ENCODE data around the gene RPAP2. TPM values are rescaled to one million over a fixed set of nuclear protein-coding genes. Genes with fewer than 3 reads are reported as not detected.
"Not testable (repeated sequence)": the region's sequence is repeated elsewhere in the genome, so short reads cannot be mapped to it uniquely, and the experiment has no call there.

Gene RPAP2
- total and polyA plus RNA-seq, 4 donors = 5.0 to 24.5 (median 10.4) TPM

DNA sequence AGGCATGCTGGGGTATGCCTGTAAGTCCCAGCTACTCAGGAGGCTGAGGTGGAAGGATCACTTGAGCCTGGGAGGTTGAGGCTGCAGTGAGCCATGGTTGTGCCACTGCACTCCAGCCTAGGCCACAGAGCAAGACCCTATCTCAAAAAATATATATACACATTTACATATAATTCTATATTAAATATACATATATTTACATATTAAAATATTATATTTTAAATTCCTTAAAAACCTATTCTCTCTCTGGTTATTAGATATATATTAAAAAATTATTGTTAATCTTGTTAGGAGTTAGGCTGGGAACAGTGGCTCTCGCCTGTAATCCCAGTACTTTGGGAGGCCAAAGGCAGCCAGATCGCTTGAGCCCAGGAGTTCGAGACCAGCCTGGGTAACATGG is 22.8 kb upstream of the RPAP2 start:
- Histone ChIP-seq H3K9me3 (ENCODE audit: control insufficient read depth in 4 of 4, insufficient read depth in 3 of 4, low read length in 3 of 4) (no peaks in the 10 kb centered on the region), H3K27ac (ENCODE audit: low read depth in 1 of 2, low read length in 1 of 2) (no peak overlapping the region), H3K27me3 (ENCODE audit: control insufficient read depth in 3 of 3, insufficient read depth in 3 of 3, low read length in 2 of 3) (no peaks in the 10 kb centered on the region), H3K4me1 (ENCODE audit: control insufficient read depth in 5 of 5, insufficient read depth in 5 of 5, low read length in 5 of 5) (no peaks in the 10 kb centered on the region), H3K4me3 (no peak overlapping the region), H3K36me3 (ENCODE audit: control insufficient read depth in 4 of 4, insufficient read depth in 4 of 4, low read length in 4 of 4) (peaks cover 11 to 27% (median 20%) of the 10 kb centered on the region in 4 donors), H3K9ac (ENCODE audit: insufficient read depth in 1 of 2, low read length in 2 of 2) (no peak overlapping the region)
- TF ChIP-seq, protein P1, sequence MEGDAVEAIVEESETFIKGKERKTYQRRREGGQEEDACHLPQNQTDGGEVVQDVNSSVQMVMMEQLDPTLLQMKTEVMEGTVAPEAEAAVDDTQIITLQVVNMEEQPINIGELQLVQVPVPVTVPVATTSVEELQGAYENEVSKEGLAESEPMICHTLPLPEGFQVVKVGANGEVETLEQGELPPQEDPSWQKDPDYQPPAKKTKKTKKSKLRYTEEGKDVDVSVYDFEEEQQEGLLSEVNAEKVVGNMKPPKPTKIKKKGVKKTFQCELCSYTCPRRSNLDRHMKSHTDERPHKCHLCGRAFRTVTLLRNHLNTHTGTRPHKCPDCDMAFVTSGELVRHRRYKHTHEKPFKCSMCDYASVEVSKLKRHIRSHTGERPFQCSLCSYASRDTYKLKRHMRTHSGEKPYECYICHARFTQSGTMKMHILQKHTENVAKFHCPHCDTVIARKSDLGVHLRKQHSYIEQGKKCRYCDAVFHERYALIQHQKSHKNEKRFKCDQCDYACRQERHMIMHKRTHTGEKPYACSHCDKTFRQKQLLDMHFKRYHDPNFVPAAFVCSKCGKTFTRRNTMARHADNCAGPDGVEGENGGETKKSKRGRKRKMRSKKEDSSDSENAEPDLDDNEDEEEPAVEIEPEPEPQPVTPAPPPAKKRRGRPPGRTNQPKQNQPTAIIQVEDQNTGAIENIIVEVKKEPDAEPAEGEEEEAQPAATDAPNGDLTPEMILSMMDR (IDR thresholded peaks at IDR 0.05; ENCODE audit: control extremely low read depth, extremely low read depth) = no peak
- WGBS, 2 donors = 95 to 99% methylated on average over 3 of the region's 3 CpGs
- ATAC-seq (ENCODE audit: insufficient read depth, low FRiP score) (no peak), DNase-seq (no peak)

DNA sequence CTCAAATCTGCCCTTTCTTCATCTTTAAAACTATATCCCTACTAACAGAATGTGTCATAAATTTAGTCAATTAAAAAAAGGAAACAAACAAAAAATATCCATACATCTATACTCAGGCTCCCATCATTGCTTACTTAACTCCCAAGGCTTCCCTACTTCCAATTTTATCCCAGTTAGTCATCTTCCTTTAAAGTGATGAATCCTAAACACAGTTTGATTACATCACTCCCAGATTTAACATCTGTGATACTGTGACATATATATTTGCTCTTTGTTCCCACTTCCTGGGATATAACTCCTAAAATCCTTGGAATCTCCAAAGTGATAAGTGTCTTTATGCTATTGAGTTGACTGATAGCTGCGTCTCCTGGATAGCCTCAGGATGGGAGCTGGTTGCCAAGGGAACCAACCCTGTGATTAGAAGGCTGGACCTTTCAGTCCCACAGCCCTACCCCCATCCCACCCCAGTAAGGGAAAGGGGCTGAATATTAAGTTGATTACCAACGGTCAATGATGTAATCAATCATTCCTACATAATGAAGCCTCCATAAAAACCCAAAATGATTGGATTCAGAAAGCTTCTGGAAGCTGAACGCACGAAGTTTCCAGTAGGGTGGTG is 21.6 kb upstream of the RPAP2 start:
- ATAC-seq (ENCODE audit: insufficient read depth, low FRiP score) = no peak
- Histone ChIP-seq H3K9me3 (ENCODE audit: control insufficient read depth in 4 of 4, insufficient read depth in 3 of 4, low read length in 3 of 4) (no peaks in the 10 kb centered on the region), H3K9ac (ENCODE audit: insufficient read depth in 1 of 2, low read length in 2 of 2) (no peak overlapping the region), H3K27me3 (ENCODE audit: control insufficient read depth in 3 of 3, insufficient read depth in 3 of 3, low read length in 2 of 3) (no peaks in the 10 kb centered on the region), H3K4me1 (ENCODE audit: control insufficient read depth in 5 of 5, insufficient read depth in 5 of 5, low read length in 5 of 5) (no peaks in the 10 kb centered on the region), H3K27ac (ENCODE audit: low read depth in 1 of 2, low read length in 1 of 2) (no peak overlapping the region), H3K36me3 (ENCODE audit: control insufficient read depth in 4 of 4, insufficient read depth in 4 of 4, low read length in 4 of 4) (peaks cover 11 to 27% (median 18%) of the 10 kb centered on the region in 4 donors), H3K4me3 (no peak overlapping the region)
- TF ChIP-seq, protein P1 (IDR thresholded peaks at IDR 0.05; ENCODE audit: control extremely low read depth, extremely low read depth) = no peak
- 98 to 99% methylated on average over 4 of the region's 4 CpGs for WGBS, 2 donors
- DNase-seq = no peak

DNA sequence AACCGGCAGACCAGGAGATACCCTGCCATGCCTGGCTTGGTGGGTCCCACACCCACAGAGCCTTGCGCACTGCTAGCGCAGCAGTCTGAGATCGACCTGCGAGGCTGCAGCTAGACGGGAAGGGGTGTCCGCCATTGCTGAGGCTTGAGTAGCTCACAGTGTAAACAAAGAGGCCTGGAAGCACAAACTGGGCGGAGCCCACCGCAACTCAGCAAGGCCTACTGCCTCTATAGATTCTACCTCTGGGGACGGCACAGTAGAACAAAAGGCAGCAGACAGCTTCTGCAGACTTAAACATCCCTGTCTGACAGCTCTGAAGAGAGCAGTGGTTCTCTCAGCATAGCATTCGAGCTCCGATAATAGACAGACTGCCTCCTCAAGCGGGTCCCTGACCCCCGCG is 19.1 kb upstream of the RPAP2 start:
- 95 to 98% methylated on average over 15 of the region's 15 CpGs for WGBS, 2 donors
- H3K27me3 ChIP-seq (ENCODE audit: control insufficient read depth in 3 of 3, insufficient read depth in 3 of 3, low read length in 2 of 3); DNase-seq; H3K9ac ChIP-seq (ENCODE audit: insufficient read depth in 1 of 2, low read length in 2 of 2); H3K4me3 ChIP-seq; H3K27ac ChIP-seq (ENCODE audit: low read depth in 1 of 2, low read length in 1 of 2); H3K9me3 ChIP-seq (ENCODE audit: control insufficient read depth in 4 of 4, insufficient read depth in 3 of 4, low read length in 3 of 4); ATAC-seq (ENCODE audit: insufficient read depth, low FRiP score); H3K4me1 ChIP-seq (ENCODE audit: control insufficient read depth in 5 of 5, insufficient read depth in 5 of 5, low read length in 5 of 5): not testable (repeated sequence)
- peaks cover 0 to 25% (median 12%) of the 10 kb centered on the region in 4 donors for H3K36me3 ChIP-seq (ENCODE audit: control insufficient read depth in 4 of 4, insufficient read depth in 4 of 4, low read length in 4 of 4)

- H3K36me3 ChIP-seq (ENCODE audit: control insufficient read depth in 4 of 4, insufficient read depth in 4 of 4, low read length in 4 of 4) = peaks cover 0 to 14% (median 11%) of the 10 kb centered on the region in 4 donors
- 100% methylated on average over 2 of the region's 2 CpGs for WGBS, 2 donors
Observed at GRCh38 chr1:92281411-92281810, 17.4 kb upstream of the RPAP2 start.

More at GRCh38 chr1:92281411-92281810, 17.4 kb upstream of the RPAP2 start:
- ATAC-seq (ENCODE audit: insufficient read depth, low FRiP score); H3K9me3 ChIP-seq (ENCODE audit: control insufficient read depth in 4 of 4, insufficient read depth in 3 of 4, low read length in 3 of 4); DNase-seq; H3K27me3 ChIP-seq (ENCODE audit: control insufficient read depth in 3 of 3, insufficient read depth in 3 of 3, low read length in 2 of 3); H3K27ac ChIP-seq (ENCODE audit: low read depth in 1 of 2, low read length in 1 of 2); H3K4me3 ChIP-seq; H3K9ac ChIP-seq (ENCODE audit: insufficient read depth in 1 of 2, low read length in 2 of 2); H3K4me1 ChIP-seq (ENCODE audit: control insufficient read depth in 5 of 5, insufficient read depth in 5 of 5, low read length in 5 of 5): not testable (repeated sequence)
